B cell (primary cell): ENCODE measurements around the gene TREM1. TPM values are rescaled to one million over a fixed set of nuclear protein-coding genes. Genes with fewer than 3 reads are reported as not detected.

Experiments
- ATAC-seq: fragments of 200-7000 bp; cut with Tn5 transposase; one replicate; pipeline ENCODE4 v1.10.0; 2021; ENCODE audit warnings: low read depth, mild to moderate bottlenecking, moderate number of reproducible peaks, moderate library complexity
- CTCF ChIA-PET: fragments of 350-600 bp; sonication (Branson Sonifier 250); formaldehyde crosslinking; loops from one replicate; lab custom pipeline; 2021; ENCODE audit warnings: antibody characterized with exemption, inconsistent platforms; lab: Charles Lee
- POLR2A ChIA-PET: fragments of 350-600 bp; sonication (Branson Sonifier 250); formaldehyde crosslinking; loops from one replicate; lab custom pipeline; 2021; ENCODE audit warnings: antibody characterized with exemption; lab: Charles Lee
- DNase-seq: peaks from one replicate; pipeline ENCODE4 v3.0.0; 2013
- H2AFZ ChIP-seq: 2 replicates; pipeline ENCODE4 v1.6.1; 2012; ENCODE audit warnings: mild to moderate bottlenecking, low read depth, low read length; ENCODE audit not compliant: insufficient read depth, poor library complexity, severe bottlenecking
- H3K27ac ChIP-seq, 2 donors: 1 replicate in 1 of 2; 2 replicates in 1 of 2; pipeline ENCODE4 v1.5.1; 2012 to 2013; ENCODE audit warnings: low read length in 2 of 2, mild to moderate bottlenecking in 2 of 2, moderate library complexity in 1 of 2
- H3K27me3 ChIP-seq, 4 experiments: fragments of 200-600 bp in 1 of 4; sonication (generic) in 1 of 4; replicated peaks in 1 of 4; 1 replicate in 2 of 4; 2 replicates in 2 of 4; pipeline versions ENCODE4 v1.6.1 to v1.7.0; 2013 to 2016; ENCODE audit warnings: low read length in 3 of 4, mild to moderate bottlenecking in 2 of 4, mixed read lengths in 1 of 4, moderate library complexity in 1 of 4; ENCODE audit not compliant: insufficient read depth in 4 of 4, control insufficient read depth in 3 of 4; ENCODE audit errors: control extremely low read depth in 1 of 4
- H3K36me3 ChIP-seq, 2 experiments: replicated peaks in 1 of 2; 1 replicate in 1 of 2; 2 replicates in 1 of 2; pipeline versions ENCODE4 v1.6.1 to v1.7.1; 2013; ENCODE audit warnings: low read length in 1 of 2; ENCODE audit not compliant: insufficient read depth in 2 of 2, control insufficient read depth in 1 of 2; ENCODE audit errors: control extremely low read depth in 1 of 2, extremely low read depth in 1 of 2
- H3K4me1 ChIP-seq, 2 donors: fragments of 200-600 bp in 1 of 2; sonication (generic) in 1 of 2; 1 replicate in 1 of 2; 2 replicates in 1 of 2; pipeline versions ENCODE4 v1.5.1 to v1.6.1; 2013 to 2017; ENCODE audit warnings: low read length in 2 of 2; ENCODE audit not compliant: control insufficient read depth in 2 of 2, insufficient read depth in 2 of 2
- H3K4me2 ChIP-seq: replicated peaks from 2 replicates; pipeline ENCODE3; 2012; ENCODE audit warnings: mild to moderate bottlenecking, low read depth, low read length; ENCODE audit not compliant: poor library complexity, severe bottlenecking
- H3K4me3 ChIP-seq, 5 experiments: fragments of 200-600 bp in 1 of 5; sonication (generic) in 1 of 5; 1 replicate in 3 of 5; 2 replicates in 2 of 5; pipeline versions ENCODE4 v1.5.1 to v1.7.0; 2011 to 2016; ENCODE audit warnings: low read length in 4 of 5, mild to moderate bottlenecking in 4 of 5, low read depth in 2 of 5, control low read depth in 1 of 5, moderate library complexity in 1 of 5; ENCODE audit not compliant: insufficient read depth in 1 of 5; ENCODE audit errors: control extremely low read depth in 1 of 5, extremely low read depth in 1 of 5
- H3K79me2 ChIP-seq: fragments of 200-600 bp; sonication (generic); one replicate; pipeline ENCODE4 v1.6.0; 2016; ENCODE audit warnings: low read length; ENCODE audit not compliant: control insufficient read depth, insufficient read depth
- H3K9ac ChIP-seq: fragments of 200-600 bp; sonication (generic); 2 replicates; pipeline ENCODE4 v1.6.1; 2017; ENCODE audit warnings: mild to moderate bottlenecking, low read length, moderate library complexity
- H3K9me3 ChIP-seq, 3 donors: one replicate each; pipeline versions ENCODE4 v1.6.1 to v1.7.1; 2013; ENCODE audit warnings: low read length in 2 of 3; ENCODE audit not compliant: control insufficient read depth in 2 of 3, insufficient read depth in 1 of 3; ENCODE audit errors: control extremely low read depth in 1 of 3
- H4K20me1 ChIP-seq: 2 replicates; pipeline ENCODE4 v1.6.0; 2012; ENCODE audit warnings: mild to moderate bottlenecking, low read length; ENCODE audit not compliant: insufficient read depth, control insufficient read depth, poor library complexity, severe bottlenecking
- H3K27ac Mint-ChIP-seq: one replicate; pipeline ENCODE4 v1.8.0; 2021; ENCODE audit warnings: mixed read lengths
- H3K27me3 Mint-ChIP-seq: one replicate; pipeline ENCODE4 v1.8.0; 2021; ENCODE audit warnings: mixed read lengths
- H3K4me1 Mint-ChIP-seq: one replicate; pipeline ENCODE4 v1.8.0; 2021; ENCODE audit warnings: mixed read lengths
- H3K4me3 Mint-ChIP-seq: one replicate; pipeline ENCODE4 v1.8.0; 2021; ENCODE audit warnings: mixed read lengths
- H3K9me3 Mint-ChIP-seq: one replicate; pipeline ENCODE4 v1.8.0; 2022; ENCODE audit warnings: mixed read lengths; ENCODE audit not compliant: insufficient read depth
- EZH2 ChIP-seq: IDR thresholded peaks from 2 replicates; pipeline ENCODE4 v1.6.1; 2012; ENCODE audit warnings: borderline replicate concordance, low read depth, mild to moderate bottlenecking, moderate library complexity, low read length; ENCODE audit not compliant: insufficient read depth, poor library complexity, severe bottlenecking
- intact Hi-C: fragments of 100-400 bp; cut with micrococcal nuclease; formaldehyde crosslinking; loops from one replicate; pipeline ENCODE4 v1.10.0; 2022
- polyA plus RNA-seq: library from polyadenylated mRNA; depleted of rRNA; stranded (reverse); fragments of >200 nt; gene quantifications from 2 replicates; pipeline ENCODE4 v1.2.3, GENCODE V29; 2012
- total RNA-seq, 2 donors: library from RNA; stranded (reverse); fragments of 120-200 nt in 1 of 2; gene quantifications; 1 replicate in 1 of 2; 2 replicates in 1 of 2; pipeline versions ENCODE4 v1.2.3 to v1.2.4, GENCODE V29; 2013 to 2022
- TF ChIP-seq, protein P1 (sequence below): fragments of 200-600 bp; IDR thresholded peaks from one replicate; pipeline ENCODE4 v1.8.0; 2022; ENCODE audit warnings: antibody characterized with exemption, mild to moderate bottlenecking

TREM1 gene
- total and polyA plus RNA-seq, 2 donors (not counting 1 experiment from before 2014, with no cell fraction given), result 1.9 TPM; not detected in 1

- DNase-seq (no peak), ATAC-seq (no peak)
- Mint-ChIP-seq H3K27ac (no peak overlapping the region), H3K27me3 (no peaks in the 10 kb centered on the region), H3K4me1 (peaks cover 15% of the 10 kb centered on the region), H3K4me3 (no peak overlapping the region), H3K9me3 (peaks cover 1% of the 10 kb centered on the region)
- H3K36me3 ChIP-seq, result no peaks in the 10 kb centered on the region
- CTCF ChIA-PET, result interaction anchor here (1.8 kb wide), 1 partner anchor 10 kb away, joined by 8 read pairs; no protein-coding TSS in a partner anchor
- H3K4me2 ChIP-seq, result no peak overlapping the region
- POLR2A ChIA-PET, result no interaction called here
- no peaks in the 10 kb centered on the region for H3K79me2 ChIP-seq
- no peak overlapping the region for H3K27ac ChIP-seq
- H3K4me1 ChIP-seq, result peaks cover 14 to 21% of the 10 kb centered on the region in 2 donors
- H3K4me3 ChIP-seq, result no peak overlapping the region
- TF ChIP-seq EZH2, result no peak
- H2AFZ ChIP-seq, result no peak overlapping the region
- no peaks in the 10 kb centered on the region for H4K20me1 ChIP-seq
- H3K27me3 ChIP-seq, result no peaks in the 10 kb centered on the region
- H3K9ac ChIP-seq, result no peak overlapping the region
- peaks cover 0 to 3% (median 0%) of the 10 kb centered on the region in 3 donors for H3K9me3 ChIP-seq
- intact Hi-C loops, result no loop called here
Measured at GRCh38 chr6:41268478-41268877, 18.0 kb downstream of the TREM1 start.

DNA sequence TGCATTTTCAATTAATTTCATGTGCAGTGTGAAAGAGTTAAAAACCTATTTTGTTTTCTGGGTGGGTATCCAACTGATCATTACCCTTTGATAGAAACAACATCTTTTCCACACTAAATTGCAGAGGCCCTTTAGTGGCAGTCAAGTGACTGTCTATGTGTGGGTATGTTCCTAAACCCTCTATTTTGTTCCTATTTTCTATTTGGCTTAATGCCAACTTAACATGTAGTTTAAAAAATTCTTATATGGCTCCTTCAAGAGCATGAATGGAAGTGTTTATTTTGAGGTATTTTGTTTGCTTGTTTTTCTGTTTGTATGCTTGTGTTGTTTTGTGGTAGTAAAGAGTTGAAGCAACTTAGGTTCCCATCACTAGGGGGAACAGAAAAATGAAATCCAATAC, 19.9 kb downstream of the TREM1 start:
- Histone ChIP-seq H3K27ac (no peak overlapping the region), H3K4me1 (peaks cover 0 to 1% of the 10 kb centered on the region in 2 donors), H3K9me3 (peaks cover 0 to 21% (median 6%) of the 10 kb centered on the region in 3 donors), H3K9ac (no peak overlapping the region), H2AFZ (no peak overlapping the region), H3K4me2 (no peak overlapping the region), H3K27me3 (no peaks in the 10 kb centered on the region), H3K79me2 (no peaks in the 10 kb centered on the region), H4K20me1 (no peaks in the 10 kb centered on the region), H3K4me3 (no peak overlapping the region), H3K36me3 (no peaks in the 10 kb centered on the region)
- no peak for ATAC-seq
- H3K27ac Mint-ChIP-seq, result no peak overlapping the region
- TF ChIP-seq EZH2, result no peak
- TF ChIP-seq, protein P1, sequence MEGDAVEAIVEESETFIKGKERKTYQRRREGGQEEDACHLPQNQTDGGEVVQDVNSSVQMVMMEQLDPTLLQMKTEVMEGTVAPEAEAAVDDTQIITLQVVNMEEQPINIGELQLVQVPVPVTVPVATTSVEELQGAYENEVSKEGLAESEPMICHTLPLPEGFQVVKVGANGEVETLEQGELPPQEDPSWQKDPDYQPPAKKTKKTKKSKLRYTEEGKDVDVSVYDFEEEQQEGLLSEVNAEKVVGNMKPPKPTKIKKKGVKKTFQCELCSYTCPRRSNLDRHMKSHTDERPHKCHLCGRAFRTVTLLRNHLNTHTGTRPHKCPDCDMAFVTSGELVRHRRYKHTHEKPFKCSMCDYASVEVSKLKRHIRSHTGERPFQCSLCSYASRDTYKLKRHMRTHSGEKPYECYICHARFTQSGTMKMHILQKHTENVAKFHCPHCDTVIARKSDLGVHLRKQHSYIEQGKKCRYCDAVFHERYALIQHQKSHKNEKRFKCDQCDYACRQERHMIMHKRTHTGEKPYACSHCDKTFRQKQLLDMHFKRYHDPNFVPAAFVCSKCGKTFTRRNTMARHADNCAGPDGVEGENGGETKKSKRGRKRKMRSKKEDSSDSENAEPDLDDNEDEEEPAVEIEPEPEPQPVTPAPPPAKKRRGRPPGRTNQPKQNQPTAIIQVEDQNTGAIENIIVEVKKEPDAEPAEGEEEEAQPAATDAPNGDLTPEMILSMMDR, result no peak
- no peaks in the 10 kb centered on the region for H3K27me3 Mint-ChIP-seq
- no peak for DNase-seq
- CTCF ChIA-PET, result no interaction called here
- POLR2A ChIA-PET, result no interaction called here
- H3K9me3 Mint-ChIP-seq, result peaks cover 10% of the 10 kb centered on the region
- peaks cover under 1% of the 10 kb centered on the region for H3K4me1 Mint-ChIP-seq
- intact Hi-C loops, result no loop called here
- H3K4me3 Mint-ChIP-seq, result no peak overlapping the region
